Transverse colon (tissue), 4 donors: ENCODE measurements around the gene ARHGAP5. TPM values are rescaled to one million over a fixed set of nuclear protein-coding genes. Genes with fewer than 3 reads are reported as not detected.

ENCODE experiments used
- DNase-seq: peaks from one replicate; pipeline ENCODE4 v3.0.0-alpha.2; 2019
- H3K27ac ChIP-seq, 4 donors: fragments of 200-600 bp; sonication (generic); 2 replicates each; pipeline ENCODE4 v1.5.1; 2016 to 2018; ENCODE audit warnings: inconsistent platforms in 4 of 4
- H3K27me3 ChIP-seq: fragments of 200-600 bp; sonication (generic); 2 replicates; pipeline ENCODE4 v1.5.1; 2017; ENCODE audit warnings: inconsistent platforms
- H3K36me3 ChIP-seq, 4 donors: fragments of 200-600 bp; sonication (generic); 2 replicates each; pipeline ENCODE4 v1.5.1; 2017 to 2019; ENCODE audit warnings: inconsistent platforms in 4 of 4
- H3K4me1 ChIP-seq, 4 donors: fragments of 200-600 bp; sonication (generic); 2 replicates each; pipeline ENCODE4 v1.5.1; 2017 to 2020; ENCODE audit warnings: inconsistent platforms in 4 of 4
- H3K4me3 ChIP-seq, 4 donors: fragments of 200-600 bp; sonication (generic); 1 replicate in 1 of 4; 2 replicates in 3 of 4; pipeline versions ENCODE4 v1.5.1 to v1.6.1; 2017 to 2019; ENCODE audit warnings: inconsistent platforms in 4 of 4
- H3K9me3 ChIP-seq, 2 donors: fragments of 200-600 bp; sonication (generic); 2 replicates each; pipeline ENCODE4 v1.5.1; 2017 to 2019; ENCODE audit warnings: inconsistent platforms in 2 of 2
- CTCF ChIP-seq, 5 experiments: fragments of 200-600 bp in 3 of 5; fragments of 450-650 bp in 2 of 5; sonication (generic) in 3 of 5; IDR thresholded peaks; 1 replicate in 2 of 5; 2 replicates in 3 of 5; pipeline ENCODE4 v1.5.1; 2016 to 2017; ENCODE audit warnings: antibody characterized with exemption in 5 of 5, inconsistent platforms in 3 of 5, mild to moderate bottlenecking in 2 of 5, moderate library complexity in 1 of 5
- EP300 ChIP-seq: sonication (generic); formaldehyde crosslinking; IDR thresholded peaks from one replicate; pipeline ENCODE4 v1.6.1; 2017; ENCODE audit warnings: antibody characterized with exemption, low read depth
- POLR2A ChIP-seq: fragments of 450-650 bp; IDR thresholded peaks from one replicate; pipeline ENCODE4 v1.6.1; 2016; ENCODE audit warnings: antibody characterized with exemption, mild to moderate bottlenecking, moderate library complexity
- POLR2AphosphoS5 ChIP-seq, 3 donors: sonication (generic); formaldehyde crosslinking; IDR thresholded peaks; one replicate each; pipeline ENCODE4 v1.6.1; 2016; ENCODE audit warnings: antibody characterized with exemption in 3 of 3
- WGBS, 2 donors: methylation state at CpG; one replicate each; pipeline ENCODE4 v1.1.5; 2018; ENCODE audit warnings: low coverage in 1 of 2; 5-methylcytosine and 5-hydroxymethylcytosine counted together
- in situ Hi-C, 4 donors: fragments of 200-750 bp; cut with MboI; loops; one replicate each; pipeline versions ENCODE4 v1.15.0 to v1.15.1; 2017; ENCODE audit warnings: low sequenced_read_pairs in 3 of 4, low pct_ligation_motif_present in 1 of 4, low pct_unique_long_range_greater_than_20kb in 1 of 4
- intact Hi-C: fragments of 100-400 bp; cut with DNase I; formaldehyde crosslinking; loops from one replicate; pipeline ENCODE4 v1.15.1; 2023; ENCODE audit warnings: low total_unique reads
- total RNA-seq, 4 donors: library from RNA; depleted of rRNA; stranded (reverse); fragments of >200 nt; gene quantifications; one replicate each; pipeline ENCODE4 v1.1.0, GENCODE V29; 2016

Gene ARHGAP5
- total RNA-seq, 4 donors from 2014 or later, result 66.5 to 120 (median 85.3) TPM

- no peak for TF ChIP-seq POLR2A
- no peak for TF ChIP-seq EP300
- TF ChIP-seq POLR2AphosphoS5 (IDR thresholded peaks at IDR 0.05), result no peak
- no peak for TF ChIP-seq CTCF (IDR thresholded peaks at IDR 0.05)
- Histone ChIP-seq H3K9me3 (no peaks in the 10 kb centered on the region), H3K4me1 (peaks cover 19 to 64% (median 38%) of the 10 kb centered on the region in 4 donors), H3K4me3 (no peak overlapping the region), H3K36me3 (peaks cover 0 to 7% (median 2%) of the 10 kb centered on the region in 4 donors), H3K27me3 (no peaks in the 10 kb centered on the region), H3K27ac (no peak overlapping the region)
- 92 to 97% methylated on average over 3 of the region's 3 CpGs for WGBS, 2 donors
- no peak for DNase-seq
- in situ Hi-C loops (loop anchor here in 2 of 4 donors (25.0 kb wide), 1 partner anchor 125 kb away; the partner anchor contains the start of genes RNU6-7 (in 2 of the 2) and RNU6-8 (in 2 of the 2)), intact Hi-C loops (no loop called here)
Observed at GRCh38 chr14:32087173-32087861, 10.2 kb downstream of the ARHGAP5 start.

GRCh38 chr14:32087907-32088306 is 10.8 kb downstream of the ARHGAP5 start:
- no peak for DNase-seq
- Histone ChIP-seq H3K27ac (no peak overlapping the region), H3K27me3 (no peaks in the 10 kb centered on the region), H3K4me1 (peaks cover 13 to 58% (median 34%) of the 10 kb centered on the region in 4 donors), H3K9me3 (no peaks in the 10 kb centered on the region), H3K4me3 (no peak overlapping the region), H3K36me3 (peaks cover 0 to 13% (median 2%) of the 10 kb centered on the region in 4 donors)
- intact Hi-C loops, result no loop called here
- in situ Hi-C loops, result loop anchor here in 2 of 4 donors (25.0 kb wide), 1 partner anchor 124 kb away; the partner anchor contains the start of genes RNU6-7 (in 2 of the 2) and RNU6-8 (in 2 of the 2)
- 50% methylated on average over 2 of the region's 2 CpGs for WGBS, 2 donors
- TF ChIP-seq POLR2AphosphoS5 (IDR thresholded peaks at IDR 0.05) (no peak), EP300 (no peak), POLR2A (no peak), CTCF (IDR thresholded peaks at IDR 0.05) (no peak)

- WGBS, 2 donors, result 91 to 94% methylated on average over 6 of the region's 6 CpGs
- no peak overlapping the region for H3K27ac ChIP-seq
- no peak for TF ChIP-seq EP300
- no peak for TF ChIP-seq POLR2A
- TF ChIP-seq CTCF (IDR thresholded peaks at IDR 0.05), result no peak
- no peak for TF ChIP-seq POLR2AphosphoS5 (IDR thresholded peaks at IDR 0.05)
Observed at GRCh38 chr14:32090686-32091085, 13.6 kb downstream of the ARHGAP5 start.

GRCh38 chr14:32099473-32099872 is 22.4 kb downstream of the ARHGAP5 start:
- WGBS, 2 donors, result 90 to 100% methylated on average over 2 of the region's 2 CpGs

More at GRCh38 chr14:32090686-32091085, 13.6 kb downstream of the ARHGAP5 start:
- intact Hi-C loops, result no loop called here
- peaks cover 4 to 31% (median 18%) of the 10 kb centered on the region in 4 donors for H3K4me1 ChIP-seq
- DNase-seq, result no peak
- H3K27me3 ChIP-seq, result no peaks in the 10 kb centered on the region
- H3K4me3 ChIP-seq, result no peak overlapping the region
- H3K9me3 ChIP-seq, result no peaks in the 10 kb centered on the region
- in situ Hi-C loops, result loop anchor here in 2 of 4 donors (25.0 kb wide), 1 partner anchor 122 kb away; the partner anchor contains the start of genes RNU6-7 (in 2 of the 2) and RNU6-8 (in 2 of the 2)
- H3K36me3 ChIP-seq, result peaks cover 0 to 14% (median 2%) of the 10 kb centered on the region in 4 donors

More at GRCh38 chr14:32099473-32099872, 22.4 kb downstream of the ARHGAP5 start:
- H3K36me3 ChIP-seq, result peaks cover 0 to 6% (median 0%) of the 10 kb centered on the region in 4 donors
- H3K4me1 ChIP-seq, result peaks cover 8 to 28% (median 13%) of the 10 kb centered on the region in 4 donors
- no peak overlapping the region for H3K27ac ChIP-seq
- no peak overlapping the region for H3K4me3 ChIP-seq
- no peaks in the 10 kb centered on the region for H3K27me3 ChIP-seq
- H3K9me3 ChIP-seq, result no peaks in the 10 kb centered on the region
- intact Hi-C loops (no loop called here), in situ Hi-C loops (loop anchor here in 2 of 4 donors (25.0 kb wide), 1 partner anchor 113 kb away; the partner anchor contains the start of genes RNU6-7 (in 2 of the 2) and RNU6-8 (in 2 of the 2))
- DNase-seq, result no peak
- TF ChIP-seq POLR2A (no peak), POLR2AphosphoS5 (IDR thresholded peaks at IDR 0.05) (no peak), EP300 (no peak), CTCF (IDR thresholded peaks at IDR 0.05) (no peak)
